Stimulated activated CD4-positive, alpha-beta T cell treated with anti-CD3 and anti-CD28 coated beads, Interleukin-15, amount 100 ng/mL, for 1 hour (primary cell): ENCODE data around the gene ARHGEF26.

ENCODE experiments used
- DNase-seq, 2 donors: peaks; one replicate each; pipeline ENCODE4 v3.0.0-alpha.2; 2020; ENCODE audit warnings: low read depth in 1 of 2, low spot score in 1 of 2

ARHGEF26 gene

GRCh38 chr3:154195620-154196356, 74.6 kb downstream of the ARHGEF26 start:
- no peak for DNase-seq

DNA sequence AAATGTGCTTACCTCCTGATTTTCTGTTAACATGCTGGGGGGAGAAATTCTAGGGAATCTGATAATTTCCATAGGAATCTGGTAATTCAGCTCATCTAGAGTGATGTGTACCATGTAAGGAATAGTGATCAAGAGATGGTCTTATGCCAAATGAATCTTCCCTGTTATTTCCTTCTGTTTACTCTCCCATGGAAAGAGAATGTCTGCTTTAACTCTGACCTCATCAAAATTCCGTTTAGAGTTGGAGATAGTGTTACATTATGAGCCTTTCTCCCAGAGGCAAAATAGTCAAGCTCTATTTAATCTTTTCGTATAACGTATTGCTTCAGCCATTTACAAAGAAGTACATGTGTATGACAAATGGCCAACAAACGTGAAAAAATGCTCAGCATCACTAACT, 76.6 kb downstream of the ARHGEF26 start:
- DNase-seq, result no peak

DNA sequence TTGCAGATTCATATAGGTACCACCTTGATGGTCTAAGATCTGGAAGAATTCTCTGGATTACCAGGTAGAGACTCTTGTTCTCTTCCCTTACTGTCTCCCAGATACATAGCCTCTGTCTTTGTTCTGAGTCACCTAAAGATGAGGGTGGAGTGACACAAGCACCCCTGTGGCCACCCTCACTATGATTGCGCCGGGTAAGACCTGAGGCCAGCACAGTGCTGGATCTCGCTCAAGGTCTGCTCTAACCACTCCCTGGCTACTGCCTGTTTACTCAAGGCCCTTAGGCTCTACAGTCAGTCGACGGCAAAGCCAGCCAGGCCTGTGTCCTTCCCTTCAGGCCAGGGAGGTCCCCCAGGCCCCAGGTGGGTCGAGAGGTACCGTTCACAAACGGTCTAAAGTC, 88.3 kb downstream of the ARHGEF26 start:
- DNase-seq, result no peak

- no peak for DNase-seq
These were observed 89.8 kb downstream of the ARHGEF26 start for GRCh38 chr3:154210986-154211385.

- no peak for DNase-seq
These were observed 93.1 kb downstream of the ARHGEF26 start for GRCh38 chr3:154214306-154214705.

DNA sequence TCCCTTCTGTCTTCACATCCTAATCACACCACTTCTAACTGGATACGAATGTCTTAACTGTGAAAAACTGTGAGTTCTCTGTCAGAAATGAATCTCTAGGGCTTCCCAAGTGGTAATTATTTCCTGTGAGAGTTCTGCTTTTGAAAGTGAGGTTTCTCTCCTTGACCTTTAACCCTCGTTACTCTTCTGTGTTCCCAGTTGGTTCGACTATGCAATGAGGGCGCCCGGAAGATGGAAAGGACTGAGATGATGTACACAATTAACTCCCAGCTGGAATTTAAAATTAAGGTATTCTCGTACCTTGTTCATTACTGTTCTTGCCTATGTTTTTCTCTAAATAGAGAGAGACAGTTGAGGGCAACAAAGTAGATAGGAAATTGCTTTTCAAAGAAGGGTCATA, 96.5 kb downstream of the ARHGEF26 start:
- no peak for DNase-seq

DNA sequence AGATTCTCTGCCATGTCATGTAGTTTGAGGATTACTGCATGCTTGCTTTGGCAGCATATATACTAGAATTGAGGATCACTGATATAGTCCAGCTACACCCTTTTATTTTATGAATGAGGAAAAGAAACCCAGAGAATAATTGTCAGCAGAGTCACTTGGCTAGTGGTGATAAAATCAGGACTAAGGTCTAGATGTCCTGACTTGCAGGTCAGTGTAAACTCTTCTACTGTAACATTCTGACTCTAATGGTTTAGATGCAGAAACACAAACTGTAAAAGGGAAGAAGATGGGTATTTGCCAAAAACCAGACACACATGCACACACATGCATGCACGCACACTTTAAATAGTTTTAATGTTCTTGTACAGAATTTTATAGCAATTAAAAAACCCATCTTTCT, 97.5 kb downstream of the ARHGEF26 start:
- no peak for DNase-seq

GRCh38 chr3:154220462-154220861, 99.3 kb downstream of the ARHGEF26 start:
- no peak for DNase-seq

- no peak for DNase-seq
These were observed 102.3 kb downstream of the ARHGEF26 start for GRCh38 chr3:154223519-154223918.

DNA sequence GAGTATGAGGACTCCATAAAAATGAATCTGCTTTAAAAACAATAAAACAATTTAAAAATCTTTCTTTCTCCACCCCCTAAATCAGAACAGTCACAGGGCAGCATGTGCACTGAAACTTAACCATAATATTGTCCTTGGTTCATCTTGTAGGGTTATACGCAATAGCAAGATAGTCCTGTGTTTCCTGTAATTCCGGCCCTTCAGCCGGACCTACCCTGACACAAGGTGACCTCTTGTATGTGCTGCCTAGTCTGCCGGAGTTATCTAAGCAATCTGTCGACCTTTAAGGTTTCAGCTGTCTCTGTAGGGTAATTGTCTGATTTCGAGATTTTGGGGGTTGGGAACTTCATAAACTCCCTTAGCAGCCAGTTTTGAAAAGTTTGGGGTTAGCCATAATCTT, 103.2 kb downstream of the ARHGEF26 start:
- DNase-seq, result no peak

DNA sequence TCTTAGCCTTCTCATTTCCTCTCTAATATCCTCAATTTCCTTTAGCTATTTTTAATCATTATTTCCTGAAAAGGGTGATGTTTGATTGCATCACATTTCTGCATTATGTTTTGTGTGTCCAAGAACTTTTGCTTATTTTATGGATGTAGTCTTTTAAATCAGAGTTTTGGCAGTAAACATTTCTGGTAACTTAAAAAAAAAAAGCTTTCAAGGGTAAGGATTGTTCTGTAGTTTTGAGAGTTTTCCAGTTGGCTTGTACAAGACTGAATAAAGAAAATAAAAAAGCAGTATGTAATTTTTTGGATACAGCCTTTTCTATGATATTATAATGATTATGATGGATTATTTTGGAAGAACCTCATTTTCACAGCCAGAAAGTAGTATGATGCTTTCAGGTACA, 103.7 kb downstream of the ARHGEF26 start:
- no peak for DNase-seq

DNA sequence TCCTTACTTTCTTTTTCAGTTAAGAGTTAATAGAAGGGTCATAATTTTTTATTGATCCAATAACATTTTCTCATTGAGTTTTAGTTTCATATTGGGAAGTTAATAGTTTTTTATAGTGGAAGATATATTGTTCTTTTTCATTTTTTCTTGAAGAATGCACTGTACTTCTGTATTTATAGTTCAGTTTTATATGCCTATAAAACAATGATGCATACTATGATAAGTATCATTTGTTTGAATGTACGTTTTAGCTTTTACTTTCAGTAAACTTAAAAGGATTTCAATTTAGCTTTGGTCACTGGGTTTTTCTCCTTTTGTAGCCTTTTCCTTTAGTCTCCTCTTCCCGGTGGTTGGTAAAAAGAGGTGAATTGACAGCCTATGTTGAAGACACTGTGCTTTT, 104.3 kb downstream of the ARHGEF26 start:
- DNase-seq, result no peak

- DNase-seq, result no peak
These were observed 106.3 kb downstream of the ARHGEF26 start for GRCh38 chr3:154227531-154227930.

GRCh38 chr3:154228561-154229216, 107.5 kb downstream of the ARHGEF26 start:
- no peak for DNase-seq

DNA sequence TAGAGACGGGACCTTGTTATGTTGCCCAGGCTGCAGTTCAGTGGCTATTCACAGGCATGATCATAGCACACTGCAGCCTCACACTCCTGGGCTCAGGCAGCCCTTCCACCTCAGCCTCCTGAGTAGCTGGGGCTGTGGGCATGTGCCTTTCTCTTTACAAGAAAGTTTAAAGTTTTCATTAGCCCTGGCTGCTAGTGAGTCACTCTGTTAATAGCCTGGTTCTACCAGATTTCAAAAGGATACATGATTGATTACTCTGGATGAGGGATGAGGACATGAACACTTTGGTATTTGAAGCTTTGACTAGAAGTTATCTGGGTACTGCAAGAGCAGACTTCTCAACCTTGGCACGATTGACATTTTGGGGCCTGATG, 108.0 kb downstream of the ARHGEF26 start:
- no peak for DNase-seq

DNA sequence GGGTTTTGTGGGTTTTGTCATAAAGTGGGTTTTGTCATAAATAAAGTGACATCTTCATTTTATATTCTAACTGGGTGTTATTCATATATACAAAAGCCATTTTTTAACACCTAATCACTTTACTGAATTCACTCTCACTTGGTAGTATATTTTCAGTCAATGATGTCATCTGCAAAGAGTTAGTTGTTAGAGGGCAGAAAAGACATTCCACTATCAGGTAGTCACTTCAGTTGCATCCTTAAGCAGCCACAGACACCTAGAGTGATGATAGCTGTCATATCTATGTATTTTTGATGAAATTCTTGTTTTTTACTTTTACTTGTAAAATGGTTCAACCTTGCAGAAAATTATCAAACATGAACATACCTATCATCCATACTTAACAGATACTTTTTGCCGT, 114.1 kb downstream of the ARHGEF26 start:
- DNase-seq, result no peak

GRCh38 chr3:154236331-154236730, 115.1 kb downstream of the ARHGEF26 start:
- no peak for DNase-seq

DNA sequence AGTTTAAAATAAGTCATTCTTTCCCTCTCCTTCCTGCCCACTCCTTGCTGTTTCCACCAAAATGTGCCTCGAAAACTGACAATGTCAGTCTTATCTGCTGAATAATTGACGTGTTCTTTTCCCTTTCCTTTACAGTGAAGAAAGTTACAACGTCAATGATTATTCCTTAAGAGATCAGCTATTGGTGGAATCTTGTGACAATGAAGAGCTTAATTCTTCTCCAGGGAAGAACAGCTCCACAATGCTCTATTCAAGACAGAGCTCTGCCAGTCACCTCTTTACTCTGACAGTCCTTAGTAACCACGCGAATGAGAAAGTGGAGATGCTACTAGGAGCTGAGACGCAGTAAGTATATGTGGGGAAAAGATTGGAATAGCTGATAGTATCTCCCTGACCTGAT, 119.0 kb downstream of the ARHGEF26 start:
- DNase-seq, result no peak

- no peak for DNase-seq
These were observed 120.3 kb downstream of the ARHGEF26 start for GRCh38 chr3:154241496-154241895.

DNA sequence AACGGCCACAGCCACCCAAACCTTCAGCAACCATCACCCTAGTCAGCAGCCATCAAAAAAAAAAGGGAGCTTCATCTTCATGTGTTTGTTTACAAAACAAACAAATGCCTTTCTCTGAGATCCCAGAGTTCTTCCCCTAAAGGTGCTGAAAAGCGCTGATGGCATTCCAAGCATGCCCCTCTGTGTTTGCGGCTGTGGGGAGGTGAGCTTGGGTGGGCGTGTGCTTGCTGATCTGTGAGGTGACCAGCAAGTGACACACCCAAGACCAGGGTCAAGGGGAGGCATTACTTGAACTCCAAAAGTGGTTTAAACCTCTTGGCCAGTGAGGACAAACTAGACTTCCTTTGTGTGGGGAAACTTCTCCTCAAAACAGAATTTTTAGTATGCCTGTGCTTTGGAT, 121.6 kb downstream of the ARHGEF26 start:
- DNase-seq, result no peak

DNA sequence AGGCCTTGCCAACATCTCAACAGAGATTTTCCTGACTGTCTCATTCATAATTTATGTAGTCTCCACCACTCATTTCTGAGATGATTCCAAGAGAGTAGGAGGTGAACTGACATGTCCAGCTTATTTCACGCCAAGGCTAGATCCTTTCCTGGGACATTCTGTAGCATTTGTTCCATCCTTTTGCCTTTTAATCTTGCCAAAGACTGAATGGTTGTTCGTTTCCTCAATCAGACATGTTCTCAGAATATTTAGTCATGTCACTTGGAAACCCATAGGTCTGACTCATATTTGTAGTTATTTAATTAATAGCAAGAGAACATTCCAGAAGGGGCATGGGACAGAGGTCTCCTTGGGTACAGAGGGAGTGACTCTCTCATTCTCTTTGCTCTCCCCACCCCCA, 122.2 kb downstream of the ARHGEF26 start:
- no peak for DNase-seq

GRCh38 chr3:154244644-154245043, 123.5 kb downstream of the ARHGEF26 start:
- DNase-seq, result no peak

- DNase-seq, result no peak
These were observed 126.7 kb downstream of the ARHGEF26 start for GRCh38 chr3:154247806-154248415.
